Heart right ventricle (tissue), 16 donors: ENCODE measurements around the gene CC2D1A. TPM values are rescaled to one million over a fixed set of nuclear protein-coding genes. Genes with fewer than 3 reads are reported as not detected.

ENCODE experiments used
- ATAC-seq, 8 donors: fragments of 200-7000 bp; cut with Tn5 transposase; one replicate each; pipeline ENCODE4 v1.9.1; 2020; ENCODE audit warnings: mild to moderate bottlenecking in 8 of 8, moderate library complexity in 8 of 8, moderate number of reproducible peaks in 1 of 8
- DNase-seq, 2 donors: peaks; one replicate each; pipeline ENCODE4 v3.0.0-alpha.2; 2020
- H3K27ac ChIP-seq, 10 donors: fragments of 200-600 bp; sonication (generic) in 2 of 10; one replicate each; pipeline versions ENCODE4 v1.5.0 to v1.8.0; 2020 to 2022; ENCODE audit warnings: mild to moderate bottlenecking in 3 of 10
- H3K27me3 ChIP-seq, 7 donors: fragments of 200-600 bp; one replicate each; pipeline ENCODE4 v1.8.0; 2021 to 2022; ENCODE audit warnings: mild to moderate bottlenecking in 2 of 7
- H3K36me3 ChIP-seq, 9 donors: fragments of 200-600 bp; sonication (generic) in 1 of 9; one replicate each; pipeline versions ENCODE4 v1.5.0 to v1.8.0; 2020 to 2022; ENCODE audit warnings: mild to moderate bottlenecking in 2 of 9
- H3K4me1 ChIP-seq, 9 donors: fragments of 200-600 bp; sonication (generic) in 1 of 9; one replicate each; pipeline versions ENCODE4 v1.5.0 to v1.8.0; 2020 to 2022; ENCODE audit warnings: mild to moderate bottlenecking in 4 of 9
- H3K4me3 ChIP-seq, 10 donors: fragments of 200-600 bp; sonication (generic) in 2 of 10; one replicate each; pipeline versions ENCODE4 v1.5.0 to v1.8.0; 2020 to 2022; ENCODE audit warnings: mild to moderate bottlenecking in 7 of 10, moderate library complexity in 2 of 10
- H3K9me3 ChIP-seq, 11 donors: fragments of 200-600 bp in 10 of 11; sonication (generic) in 2 of 11; one replicate each; pipeline versions ENCODE4 v1.5.0 to v1.8.0; 2013 to 2022; ENCODE audit warnings: mild to moderate bottlenecking in 2 of 11, control low read depth in 1 of 11, moderate library complexity in 1 of 11
- WGBS, 2 donors: extraction: QIAGEN DNeasy Blood & Tissue Kit; methylation state at CpG; one replicate each; pipeline ENCODE4 v1.1.7; 2013; ENCODE audit warnings: inconsistent platforms in 1 of 2; 5-methylcytosine and 5-hydroxymethylcytosine counted together
- intact Hi-C, 10 donors: fragments of 100-400 bp; cut with DNase I; formaldehyde crosslinking; loops; one replicate each; pipeline versions ENCODE4 v1.11.1 to v1.14.2; 2022
- polyA plus RNA-seq, 2 donors: library from polyadenylated mRNA; stranded (reverse); fragments of 200-250 nt; gene quantifications; one replicate each; pipeline ENCODE4 v1.2.3, GENCODE V29; 2013
- total RNA-seq, 10 donors: library from RNA; stranded (reverse); fragmentation: NEBNext Ultra II Directional in 3 of 10; extraction: Animal tissue kit (Norgen Biotek cat#: 25700) in 3 of 10; gene quantifications; one replicate each; pipeline versions ENCODE4 v1.2.1 to v1.2.4, GENCODE V29; 2021 to 2023
- TF ChIP-seq, protein P1 (sequence below), 9 donors: fragments of 200-600 bp; sonication (generic) in 2 of 9; IDR thresholded peaks; one replicate each; pipeline versions ENCODE4 v1.5.0 to v1.8.0; 2021 to 2022; ENCODE audit warnings: antibody characterized with exemption in 9 of 9, mild to moderate bottlenecking in 5 of 9, moderate library complexity in 1 of 9
- donor health status: Arrhythmogenic right ventricular cardiomyopathy.
- donor health status: ischemic (EF 13 %, LVEDD 7.1; RV severe dilation, severe dysfunction).
- donor health status: healthy with polysubstance abuse.
- donor health status: DM: no; HTN: yes; CAD: no.
- donor health status: DM: no; HTN: no; CAD: no.
- donor health status: ischemic (EF 25% LVEDD 6.9; RV normal size, moderate dysfunction).
- donor health status: ischemic (EF 25% LVEDD 5.7; RV mildly dilated, moderate dysfunction).
- donor health status: healthy.
- donor health status: DM: yes; HTN: yes; CAD: no.
- donor health status: Ischemic cardiomyopathy.
- donor health status: ischemic (EF 35%, LVEDD 5.7; RV mildly dilated, moderate dysfunction).
- donor health status: nonischemic (EF 11% LVEDD 7.7; RV severe dilation, severe dysfunction).
- donor health status: DM: yes; HTN: yes; CAD: no.
- donor health status: PGD.
- donor health status: ischemic (EF 29% LVEDD 5.4; RV normal size, mild dysfunction).
- donor health status: nonischemic (EF 23%, LVEDD 6.1; RV moderate dilation, normal function).

Gene CC2D1A
- total and polyA plus RNA-seq, 12 donors, result 13.2 to 49.8 (median 19.0) TPM

DNA sequence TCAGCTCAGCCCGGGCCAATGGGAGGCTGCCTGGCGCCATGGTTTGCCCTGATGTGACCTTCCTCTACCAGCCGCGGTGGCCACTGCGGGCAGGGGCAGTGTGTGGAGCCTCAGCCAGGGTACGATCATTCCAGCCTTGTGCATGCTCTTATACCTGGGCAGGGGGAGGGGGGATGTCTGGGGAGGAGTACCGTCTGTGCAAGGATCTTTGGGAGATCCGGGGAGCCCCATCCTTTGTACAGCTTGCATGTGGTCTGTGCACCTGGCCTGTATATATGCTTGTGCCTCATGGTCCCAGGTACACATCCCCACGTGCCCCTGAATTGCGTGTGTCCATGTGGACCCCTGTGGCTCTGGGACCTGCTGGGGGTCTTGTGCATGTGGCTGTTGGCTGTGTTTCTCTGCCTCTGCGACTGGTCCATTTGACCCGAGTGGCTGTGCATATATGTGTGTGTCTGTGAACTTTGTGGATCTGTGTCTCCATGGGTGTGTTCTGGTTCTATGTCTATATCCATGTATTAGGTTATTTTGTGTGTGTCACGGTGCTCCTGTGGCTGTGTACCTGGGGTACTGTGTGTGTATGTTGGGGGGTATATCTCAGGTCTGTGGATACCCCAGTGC lies 41.8 kb upstream of the CC2D1A start:
- TF ChIP-seq, protein P1, sequence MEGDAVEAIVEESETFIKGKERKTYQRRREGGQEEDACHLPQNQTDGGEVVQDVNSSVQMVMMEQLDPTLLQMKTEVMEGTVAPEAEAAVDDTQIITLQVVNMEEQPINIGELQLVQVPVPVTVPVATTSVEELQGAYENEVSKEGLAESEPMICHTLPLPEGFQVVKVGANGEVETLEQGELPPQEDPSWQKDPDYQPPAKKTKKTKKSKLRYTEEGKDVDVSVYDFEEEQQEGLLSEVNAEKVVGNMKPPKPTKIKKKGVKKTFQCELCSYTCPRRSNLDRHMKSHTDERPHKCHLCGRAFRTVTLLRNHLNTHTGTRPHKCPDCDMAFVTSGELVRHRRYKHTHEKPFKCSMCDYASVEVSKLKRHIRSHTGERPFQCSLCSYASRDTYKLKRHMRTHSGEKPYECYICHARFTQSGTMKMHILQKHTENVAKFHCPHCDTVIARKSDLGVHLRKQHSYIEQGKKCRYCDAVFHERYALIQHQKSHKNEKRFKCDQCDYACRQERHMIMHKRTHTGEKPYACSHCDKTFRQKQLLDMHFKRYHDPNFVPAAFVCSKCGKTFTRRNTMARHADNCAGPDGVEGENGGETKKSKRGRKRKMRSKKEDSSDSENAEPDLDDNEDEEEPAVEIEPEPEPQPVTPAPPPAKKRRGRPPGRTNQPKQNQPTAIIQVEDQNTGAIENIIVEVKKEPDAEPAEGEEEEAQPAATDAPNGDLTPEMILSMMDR (IDR thresholded peaks at IDR 0.05), result no peak
- Histone ChIP-seq H3K36me3 (no peaks in the 10 kb centered on the region), H3K27ac (peak overlapping the region in 5 of 10 donors; percentile 13 to 95 (median 62)), H3K4me1 (peaks cover 9 to 38% (median 27%) of the 10 kb centered on the region in 9 donors), H3K27me3 (peaks cover 0 to 29% (median 0%) of the 10 kb centered on the region in 7 donors), H3K4me3 (peak overlapping the region in 1 of 10 donors; percentile 73), H3K9me3 (no peaks in the 10 kb centered on the region)
- DNase-seq, result no peak
- no peak for ATAC-seq
- 42 to 46% methylated on average over 13 of the region's 13 CpGs for WGBS, 2 donors
- intact Hi-C loops, result loop anchor here in 9 of 10 donors (5.0 to 10.0 kb wide), 5 partner anchors 67 to 589 kb away; partner anchors contain the start of gene ZSWIM4 (in 1 of the 9)

DNA sequence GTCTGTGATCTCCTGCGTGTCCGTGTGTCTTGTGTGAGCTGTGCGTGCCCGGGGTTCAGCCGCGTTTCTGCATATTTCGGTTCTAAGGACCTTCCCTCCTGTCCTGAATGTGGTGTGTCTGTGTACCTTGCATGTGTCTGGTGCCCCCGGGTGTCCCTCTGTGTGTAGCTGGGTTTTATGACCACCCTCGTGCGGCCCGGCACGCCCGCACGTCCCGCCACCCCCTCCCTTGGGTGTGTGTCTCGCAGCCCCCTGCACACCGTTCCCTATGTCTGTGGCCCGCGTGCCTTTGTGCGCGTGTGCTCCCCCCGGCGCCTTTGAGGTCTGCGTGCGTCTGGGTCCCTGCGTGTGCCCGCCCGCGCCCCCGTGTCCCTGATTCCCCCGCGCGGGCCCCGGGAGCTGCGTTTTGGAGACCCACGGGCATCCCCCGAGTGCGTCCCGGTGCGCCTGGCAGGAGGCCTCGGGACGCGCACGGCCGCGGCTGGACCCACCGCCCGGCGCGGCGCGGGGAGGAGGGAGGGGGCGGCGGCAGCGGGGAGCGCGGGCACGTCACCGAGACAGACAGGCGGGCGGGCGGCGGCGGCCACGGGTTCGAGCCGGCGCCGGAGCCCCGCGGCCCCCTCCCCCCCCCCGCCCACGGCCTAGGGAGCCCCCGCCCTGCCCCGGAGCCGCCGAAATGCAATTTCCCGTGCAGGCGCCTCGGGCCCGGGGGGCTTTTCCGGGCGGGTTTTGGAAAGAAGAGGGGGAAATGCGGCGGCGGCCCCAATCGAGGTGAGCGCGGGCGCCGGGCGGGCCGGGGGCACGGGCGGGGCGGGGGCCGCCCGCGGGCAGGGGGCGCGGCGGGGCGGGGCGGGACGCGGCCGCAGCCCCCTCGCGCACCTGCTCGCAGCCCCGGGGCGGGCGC lies 41.1 kb upstream of the CC2D1A start:
- 6 to 16% methylated on average over 45 to 107 of the region's 113 CpGs for WGBS, 2 donors
- Histone ChIP-seq H3K9me3 (no peaks in the 10 kb centered on the region), H3K27ac (peak overlapping the region in 6 of 10 donors; percentile 13 to 81 (median 62)), H3K4me3 (peak overlapping the region in 9 of 10 donors; percentile 64 to 92 (median 77)), H3K27me3 (peaks cover 0 to 29% (median 0%) of the 10 kb centered on the region in 7 donors), H3K36me3 (no peaks in the 10 kb centered on the region), H3K4me1 (peaks cover 9 to 38% (median 27%) of the 10 kb centered on the region in 9 donors)
- TF ChIP-seq, protein P1 (IDR thresholded peaks at IDR 0.05), result no peak
- intact Hi-C loops, result loop anchor here in 9 of 10 donors (5.0 to 10.0 kb wide), 5 partner anchors 68 to 590 kb away; partner anchors contain the start of gene ZSWIM4 (in 1 of the 9)
- ATAC-seq (no peak), DNase-seq (no peak)

DNA sequence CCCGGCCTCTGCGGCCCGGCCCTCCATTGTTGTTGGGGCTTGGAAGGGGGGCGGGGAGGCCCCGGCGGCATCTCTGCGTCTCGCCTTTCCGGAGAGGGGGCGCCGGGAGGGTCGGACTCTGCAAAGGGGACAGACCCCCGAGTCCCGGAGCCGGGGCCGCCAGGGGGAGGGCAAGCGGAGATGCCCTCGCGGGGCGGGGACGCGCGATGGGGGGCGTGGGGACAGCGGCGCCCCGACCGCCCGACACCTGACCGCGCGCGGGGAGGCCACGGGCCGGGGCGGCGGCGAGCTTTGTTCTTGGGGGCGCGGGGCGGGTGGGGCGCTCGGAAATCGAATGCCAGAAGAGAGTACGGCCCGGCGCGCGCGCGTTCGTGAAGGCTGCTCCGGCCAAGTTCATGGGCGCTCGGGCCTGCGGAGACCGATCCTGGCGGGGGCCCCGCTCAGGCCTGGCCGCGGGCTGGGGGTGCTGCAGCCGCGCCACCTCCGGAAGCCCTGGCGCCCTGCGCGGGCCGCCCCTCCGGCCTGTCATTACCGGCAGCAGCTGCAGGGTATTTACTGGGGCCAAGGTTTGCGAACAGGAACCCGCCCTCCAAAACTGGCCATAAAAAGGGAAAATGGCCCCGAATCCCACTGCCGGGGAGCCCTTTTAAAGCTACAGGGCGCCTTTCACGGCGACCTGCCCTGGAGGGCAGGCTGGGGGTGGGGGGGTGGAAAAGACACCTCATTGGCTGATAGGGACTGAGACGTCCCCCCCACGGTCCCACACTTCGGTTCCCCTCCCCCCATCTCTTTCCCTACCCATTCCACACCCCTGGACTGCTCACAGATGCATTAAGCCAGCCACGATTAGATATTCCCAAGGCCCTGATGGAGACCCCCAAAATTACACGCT lies 40.2 kb upstream of the CC2D1A start:
- H3K4me3 ChIP-seq, result peak overlapping the region; percentile 56 to 92 (median 75)
- TF ChIP-seq, protein P1 (IDR thresholded peaks at IDR 0.05), result no peak
- ATAC-seq (no peak), DNase-seq (no peak)
- peak overlapping the region in 8 of 10 donors; percentile 33 to 81 (median 62) for H3K27ac ChIP-seq
- H3K4me1 ChIP-seq, result peaks cover 9 to 36% (median 26%) of the 10 kb centered on the region in 9 donors
- no peaks in the 10 kb centered on the region for H3K36me3 ChIP-seq
- intact Hi-C loops, result loop anchor here in 3 of 10 donors (5.0 to 10.0 kb wide), 3 partner anchors 269 to 591 kb away; no protein-coding TSS in a partner anchor
- peaks cover 0 to 29% (median 0%) of the 10 kb centered on the region in 7 donors for H3K27me3 ChIP-seq
- no peaks in the 10 kb centered on the region for H3K9me3 ChIP-seq
- 2% methylated on average over 74 to 82 of the region's 82 CpGs for WGBS, 2 donors
